Peyer's patch (tissue), 4 donors: ENCODE results near the gene TMEM132D.

Experiments used
- POLR2A ChIP-seq, 2 donors: fragments of 450-650 bp; IDR thresholded peaks; one replicate each; pipeline ENCODE4 v1.5.1; 2017; ENCODE audit warnings: antibody characterized with exemption in 2 of 2, mild to moderate bottlenecking in 2 of 2, moderate library complexity in 2 of 2
- TF ChIP-seq, protein P1 (sequence below), 6 experiments: fragments of 450-650 bp in 4 of 6; fragments of 200-600 bp in 2 of 6; sonication (generic) in 1 of 6; IDR thresholded peaks; one replicate each; pipeline ENCODE4 v1.5.1; 2017 to 2019; ENCODE audit warnings: antibody characterized with exemption in 6 of 6, mild to moderate bottlenecking in 3 of 6, moderate library complexity in 1 of 6

GRCh38 chr12:129540249-129540648 lies 363.6 kb downstream of the TMEM132D start:
- TF ChIP-seq, protein P1, sequence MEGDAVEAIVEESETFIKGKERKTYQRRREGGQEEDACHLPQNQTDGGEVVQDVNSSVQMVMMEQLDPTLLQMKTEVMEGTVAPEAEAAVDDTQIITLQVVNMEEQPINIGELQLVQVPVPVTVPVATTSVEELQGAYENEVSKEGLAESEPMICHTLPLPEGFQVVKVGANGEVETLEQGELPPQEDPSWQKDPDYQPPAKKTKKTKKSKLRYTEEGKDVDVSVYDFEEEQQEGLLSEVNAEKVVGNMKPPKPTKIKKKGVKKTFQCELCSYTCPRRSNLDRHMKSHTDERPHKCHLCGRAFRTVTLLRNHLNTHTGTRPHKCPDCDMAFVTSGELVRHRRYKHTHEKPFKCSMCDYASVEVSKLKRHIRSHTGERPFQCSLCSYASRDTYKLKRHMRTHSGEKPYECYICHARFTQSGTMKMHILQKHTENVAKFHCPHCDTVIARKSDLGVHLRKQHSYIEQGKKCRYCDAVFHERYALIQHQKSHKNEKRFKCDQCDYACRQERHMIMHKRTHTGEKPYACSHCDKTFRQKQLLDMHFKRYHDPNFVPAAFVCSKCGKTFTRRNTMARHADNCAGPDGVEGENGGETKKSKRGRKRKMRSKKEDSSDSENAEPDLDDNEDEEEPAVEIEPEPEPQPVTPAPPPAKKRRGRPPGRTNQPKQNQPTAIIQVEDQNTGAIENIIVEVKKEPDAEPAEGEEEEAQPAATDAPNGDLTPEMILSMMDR (IDR thresholded peaks at IDR 0.05): no peak
- no peak for TF ChIP-seq POLR2A (IDR thresholded peaks at IDR 0.05)
